HG03108 (cell line): ENCODE data around the gene CAPZA1.

Experiments
- ATAC-seq: cut with Tn5 transposase; IDR thresholded peaks from one replicate; pipeline ENCODE4 v1.9.1; 2021; ENCODE audit warnings: moderate library complexity; ENCODE audit not compliant: unreplicated experiment

CAPZA1 gene

GRCh38 chr1:112713466-112714312 is 94.1 kb downstream of the CAPZA1 start:
- peak; percentile 29 for ATAC-seq

- ATAC-seq, result no peak
These were observed 95.0 kb downstream of the CAPZA1 start for GRCh38 chr1:112714313-112715263.

GRCh38 chr1:112715264-112716053 is 95.8 kb downstream of the CAPZA1 start, which contains the start of gene PPM1J:
TSS of gene PPM1J (minus strand) at chr1:112715332. CDS start at chr1:112715301, 31 bp downstream.
- peak; percentile 75 for ATAC-seq

- ATAC-seq, result no peak
These were observed 96.6 kb downstream of the CAPZA1 start for GRCh38 chr1:112716133-112716720.

- ATAC-seq, result no peak
These were observed 97.7 kb downstream of the CAPZA1 start for GRCh38 chr1:112717263-112717873.

- ATAC-seq, result no peak
These were observed 99.2 kb downstream of the CAPZA1 start for GRCh38 chr1:112718691-112719418.

GRCh38 chr1:112719706-112720105 is 100.1 kb downstream of the CAPZA1 start:
- no peak for ATAC-seq

GRCh38 chr1:112720800-112721199 is 101.2 kb downstream of the CAPZA1 start:
- ATAC-seq, result no peak
